ENCODE results near the gene FHIP1A. TPM values are rescaled to one million over a fixed set of nuclear protein-coding genes. Genes with fewer than 3 reads are reported as not detected.

Gene FHIP1A
- total RNA-seq, 4 donors from 2014 or later = 4.9 to 59.4 (median 9.0) TPM

- H3K36me3 ChIP-seq = no peaks in the 10 kb centered on the region
- WGBS, 2 donors = 71 to 84% methylated on average over 5 of the region's 5 CpGs
- no peaks in the 10 kb centered on the region for H3K27me3 ChIP-seq
- peaks cover 0 to 11% (median 4%) of the 10 kb centered on the region in 4 donors for H3K4me1 ChIP-seq
- no peak overlapping the region for H3K27ac ChIP-seq
- H3K9me3 ChIP-seq = no peaks in the 10 kb centered on the region
- H3K4me3 ChIP-seq = no peak overlapping the region
- TF ChIP-seq EP300 (IDR thresholded peaks at IDR 0.05) = no peak
- TF ChIP-seq POLR2A (IDR thresholded peaks at IDR 0.05) = no peak
- TF ChIP-seq CTCF (IDR thresholded peaks at IDR 0.05) = no peak
- no peak for DNase-seq (ENCODE audit: low spot score in 2 of 2)
Observed at GRCh38 chr4:151417164-151417571, 8.2 kb downstream of the FHIP1A start.

DNA sequence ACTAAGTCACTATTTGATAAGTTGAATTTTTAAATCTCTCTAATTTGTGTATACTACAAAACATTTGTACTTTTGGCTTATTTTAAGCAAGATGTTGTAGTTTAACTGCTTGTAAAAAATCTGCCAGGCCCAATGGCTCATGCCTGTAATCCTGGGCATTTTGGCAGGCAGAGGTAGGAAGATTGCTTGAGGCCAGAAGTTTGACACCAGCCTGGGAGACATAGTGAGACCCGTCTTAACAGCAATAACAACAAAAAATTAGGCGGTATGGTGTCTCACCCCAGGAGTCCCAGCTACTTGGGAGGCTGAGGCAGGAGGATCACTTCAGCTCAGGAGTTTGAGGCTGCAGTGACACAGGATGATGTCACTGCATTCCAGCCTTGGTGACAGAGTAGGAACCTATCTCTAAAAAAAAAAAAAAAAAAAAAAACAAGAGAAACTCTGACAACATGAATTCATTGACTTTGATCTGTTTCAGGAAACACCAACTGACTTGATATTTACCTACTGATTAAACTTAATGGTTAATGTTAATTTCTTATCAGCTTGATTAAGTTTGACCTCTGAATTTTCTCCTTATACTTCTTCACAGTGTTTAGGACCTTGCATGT is 8.9 kb downstream of the FHIP1A start:
- Histone ChIP-seq H3K27ac (no peak overlapping the region), H3K4me3 (no peak overlapping the region), H3K27me3 (no peaks in the 10 kb centered on the region), H3K36me3 (no peaks in the 10 kb centered on the region), H3K4me1 (peaks cover 0 to 11% (median 4%) of the 10 kb centered on the region in 4 donors), H3K9me3 (no peaks in the 10 kb centered on the region)
- no peak for DNase-seq (ENCODE audit: low spot score in 2 of 2)
- no peak for TF ChIP-seq POLR2A (IDR thresholded peaks at IDR 0.05)
- no peak for TF ChIP-seq CTCF (IDR thresholded peaks at IDR 0.05)
- TF ChIP-seq EP300 (IDR thresholded peaks at IDR 0.05) = no peak
- 91 to 96% methylated on average over 2 of the region's 2 CpGs for WGBS, 2 donors

DNA sequence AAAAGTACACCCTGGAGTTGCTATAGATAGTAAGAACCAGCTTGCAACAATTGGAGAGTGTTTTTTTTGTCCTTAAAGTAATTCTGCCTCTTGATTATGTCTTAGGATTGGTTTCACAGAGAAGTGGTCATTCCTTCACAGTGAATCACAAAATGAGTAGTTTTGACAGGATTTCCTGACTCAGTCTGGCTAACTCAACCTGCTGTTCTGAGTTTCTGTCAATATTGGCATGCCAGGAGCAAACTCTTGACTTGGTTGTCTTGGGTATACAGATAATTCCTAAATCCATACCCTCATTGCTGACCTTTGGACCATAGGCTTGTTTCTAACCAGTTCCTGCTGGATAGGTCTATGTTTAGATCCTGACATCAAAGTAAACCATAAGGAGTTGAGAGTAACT is 9.4 kb downstream of the FHIP1A start:
- Histone ChIP-seq H3K36me3 (no peaks in the 10 kb centered on the region), H3K27ac (no peak overlapping the region), H3K4me1 (peaks cover 0 to 11% (median 4%) of the 10 kb centered on the region in 4 donors), H3K27me3 (no peaks in the 10 kb centered on the region), H3K9me3 (no peaks in the 10 kb centered on the region), H3K4me3 (no peak overlapping the region)
- TF ChIP-seq CTCF (IDR thresholded peaks at IDR 0.05) = no peak
- TF ChIP-seq POLR2A (IDR thresholded peaks at IDR 0.05) = no peak
- TF ChIP-seq EP300 (IDR thresholded peaks at IDR 0.05) = no peak
- no peak for DNase-seq (ENCODE audit: low spot score in 2 of 2)

DNA sequence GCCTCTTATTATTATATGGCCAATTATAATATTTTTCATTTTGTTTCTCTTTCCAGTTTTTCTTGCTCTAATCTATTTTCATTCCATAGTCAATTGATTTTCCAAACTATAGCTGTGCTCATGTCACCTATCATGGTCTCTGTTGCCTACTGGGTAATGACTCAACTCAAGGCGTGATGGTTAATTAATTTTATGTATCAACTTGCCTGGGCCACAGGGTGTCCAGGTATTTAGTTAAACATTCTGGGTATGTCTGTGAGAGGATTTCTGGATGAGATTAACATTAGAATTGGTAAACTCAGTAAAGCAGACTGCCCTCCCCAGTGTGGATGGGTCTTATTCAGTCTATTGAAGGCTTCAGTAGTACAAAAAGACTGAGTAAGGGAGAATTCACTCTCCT is 9.9 kb downstream of the FHIP1A start:
- Histone ChIP-seq H3K27me3 (no peaks in the 10 kb centered on the region), H3K9me3 (no peaks in the 10 kb centered on the region), H3K4me1 (peaks cover 0 to 11% (median 4%) of the 10 kb centered on the region in 4 donors), H3K4me3 (no peak overlapping the region), H3K27ac (no peak overlapping the region), H3K36me3 (no peaks in the 10 kb centered on the region)
- DNase-seq (ENCODE audit: low spot score in 2 of 2) = no peak
- TF ChIP-seq CTCF (IDR thresholded peaks at IDR 0.05) (no peak), EP300 (IDR thresholded peaks at IDR 0.05) (no peak), POLR2A (IDR thresholded peaks at IDR 0.05) (no peak)
- WGBS, 2 donors = 91 to 97% methylated on average over 1 of the region's 1 CpG

- no peaks in the 10 kb centered on the region for H3K9me3 ChIP-seq
- DNase-seq (ENCODE audit: low spot score in 2 of 2) = no peak
- H3K4me1 ChIP-seq = peaks cover 0 to 8% (median 4%) of the 10 kb centered on the region in 4 donors
- H3K4me3 ChIP-seq = no peak overlapping the region
- no peaks in the 10 kb centered on the region for H3K36me3 ChIP-seq
- H3K27ac ChIP-seq = no peak overlapping the region
- TF ChIP-seq POLR2A (IDR thresholded peaks at IDR 0.05) (no peak), CTCF (IDR thresholded peaks at IDR 0.05) (no peak), EP300 (IDR thresholded peaks at IDR 0.05) (no peak)
- no peaks in the 10 kb centered on the region for H3K27me3 ChIP-seq
Observed at GRCh38 chr4:151420250-151420807, 11.4 kb downstream of the FHIP1A start.
